GM21381 (cell line): Measurements from ENCODE around the gene P3H4.
"Not testable (repeated sequence)": the region's sequence is repeated elsewhere in the genome, so short reads cannot be mapped to it uniquely, and the experiment has no call there.

Source experiments
- ATAC-seq: cut with Tn5 transposase; IDR thresholded peaks from one replicate; pipeline ENCODE4 v1.9.1; 2021; ENCODE audit warnings: mild to moderate bottlenecking, moderate library complexity; ENCODE audit not compliant: unreplicated experiment

P3H4 gene, protein sequence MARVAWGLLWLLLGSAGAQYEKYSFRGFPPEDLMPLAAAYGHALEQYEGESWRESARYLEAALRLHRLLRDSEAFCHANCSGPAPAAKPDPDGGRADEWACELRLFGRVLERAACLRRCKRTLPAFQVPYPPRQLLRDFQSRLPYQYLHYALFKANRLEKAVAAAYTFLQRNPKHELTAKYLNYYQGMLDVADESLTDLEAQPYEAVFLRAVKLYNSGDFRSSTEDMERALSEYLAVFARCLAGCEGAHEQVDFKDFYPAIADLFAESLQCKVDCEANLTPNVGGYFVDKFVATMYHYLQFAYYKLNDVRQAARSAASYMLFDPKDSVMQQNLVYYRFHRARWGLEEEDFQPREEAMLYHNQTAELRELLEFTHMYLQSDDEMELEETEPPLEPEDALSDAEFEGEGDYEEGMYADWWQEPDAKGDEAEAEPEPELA

DNA sequence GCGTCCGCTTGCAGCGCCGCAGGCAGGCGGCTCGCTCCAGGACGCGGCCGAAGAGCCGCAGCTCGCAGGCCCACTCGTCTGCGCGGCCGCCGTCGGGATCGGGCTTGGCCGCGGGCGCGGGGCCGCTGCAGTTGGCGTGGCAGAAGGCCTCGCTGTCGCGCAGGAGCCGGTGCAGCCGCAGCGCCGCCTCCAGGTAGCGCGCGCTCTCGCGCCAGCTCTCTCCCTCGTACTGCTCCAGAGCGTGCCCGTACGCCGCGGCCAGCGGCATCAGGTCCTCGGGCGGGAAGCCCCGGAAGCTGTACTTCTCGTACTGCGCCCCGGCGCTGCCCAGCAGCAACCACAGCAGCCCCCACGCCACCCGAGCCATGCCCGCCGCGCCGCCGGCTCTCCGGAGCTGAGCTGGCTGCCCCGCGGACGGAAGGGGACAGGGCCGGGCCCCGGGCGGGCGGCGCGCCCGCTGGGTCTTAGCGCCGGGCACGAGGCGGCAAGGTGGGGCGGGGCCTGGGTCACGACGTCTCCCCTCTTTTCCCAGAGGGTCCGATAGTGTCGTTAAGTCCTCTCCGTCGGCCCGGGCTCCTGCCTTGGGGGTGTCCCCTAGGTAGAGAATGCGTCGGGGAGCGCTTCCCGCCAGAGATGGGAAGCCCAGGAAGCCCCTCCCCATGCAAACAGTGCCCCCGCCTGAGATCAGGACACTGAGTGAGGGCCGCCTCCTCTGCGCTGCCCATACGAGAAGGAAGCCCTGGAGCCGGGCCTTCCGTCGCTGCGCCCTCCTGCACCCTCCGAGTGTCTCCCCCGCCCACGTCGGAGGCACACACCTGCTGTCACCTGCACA lies at the start of gene P3H4:
Gene P3H4, minus strand, starts transcription at position 401 of the 832 bp plus-strand sequence. Its CDS starts 34 bp downstream, at position 367.
- ATAC-seq, result peak; percentile 77

DNA sequence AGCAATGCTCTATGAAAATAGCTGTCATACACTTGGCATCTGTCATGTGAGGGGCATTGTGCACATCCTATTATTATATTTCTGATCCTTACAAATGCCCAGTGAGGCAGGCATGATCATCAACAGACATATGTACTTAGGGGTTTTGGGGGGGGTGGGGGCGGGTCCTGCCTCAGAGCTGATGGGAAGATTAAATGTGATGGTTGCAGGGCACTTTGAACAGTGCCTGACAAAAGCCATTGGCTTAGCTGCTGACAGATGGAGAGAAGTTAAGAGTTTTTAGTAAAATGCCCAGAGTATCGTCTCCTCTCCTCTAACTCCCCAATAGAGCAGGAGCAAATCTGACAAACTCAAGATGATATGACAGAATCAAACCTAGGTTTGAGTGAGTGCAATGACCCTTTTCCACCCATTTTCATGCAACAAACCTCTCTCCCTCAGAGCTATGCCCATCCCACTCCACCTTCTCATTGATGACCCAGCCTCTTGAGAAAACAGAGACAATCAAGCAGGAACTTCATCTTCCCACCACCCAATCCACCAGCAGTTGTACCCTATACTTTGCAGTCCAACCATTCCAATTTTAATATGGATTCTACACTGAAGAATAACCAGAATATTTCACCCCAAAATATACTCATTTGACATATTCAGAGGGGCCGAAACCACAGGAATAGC lies 48.6 kb upstream of the P3H4 start:
- no peak for ATAC-seq

GRCh38 chr17:41851382-41851781 lies 39.6 kb upstream of the P3H4 start:
- not testable (repeated sequence) for ATAC-seq

DNA sequence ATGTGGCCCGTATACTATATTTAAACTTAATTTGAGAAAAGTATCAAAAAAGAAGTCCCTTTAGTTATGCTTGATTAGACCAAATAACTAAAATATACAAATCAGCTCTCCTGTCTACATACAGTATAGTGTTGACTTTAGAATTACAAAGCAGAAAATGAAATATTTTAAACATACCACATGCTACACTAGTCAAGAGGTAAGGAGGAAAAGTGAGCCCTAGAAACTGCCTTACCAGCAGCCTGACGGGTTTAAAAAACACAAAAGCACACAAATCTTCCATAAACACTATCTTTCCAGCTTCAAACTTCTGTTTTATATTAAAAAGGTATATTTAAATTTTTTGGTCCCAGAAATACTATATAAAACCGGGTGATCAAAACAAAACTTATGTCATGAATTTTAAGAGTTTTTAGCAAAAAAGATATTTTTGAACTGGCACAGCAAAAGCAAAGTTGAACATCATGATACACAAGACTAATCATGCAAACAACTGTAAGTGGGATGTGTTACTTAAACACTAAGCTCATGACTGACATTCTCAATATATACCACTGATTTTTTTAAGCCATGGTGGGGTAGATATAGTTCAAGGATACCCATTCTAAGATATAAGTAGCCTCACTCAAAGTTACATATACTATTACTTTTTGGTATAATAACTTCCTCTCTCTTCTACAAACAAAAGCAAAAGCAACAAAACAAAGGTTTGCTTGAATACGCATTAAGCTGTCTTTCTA lies 37.7 kb upstream of the P3H4 start:
- ATAC-seq, result no peak

DNA sequence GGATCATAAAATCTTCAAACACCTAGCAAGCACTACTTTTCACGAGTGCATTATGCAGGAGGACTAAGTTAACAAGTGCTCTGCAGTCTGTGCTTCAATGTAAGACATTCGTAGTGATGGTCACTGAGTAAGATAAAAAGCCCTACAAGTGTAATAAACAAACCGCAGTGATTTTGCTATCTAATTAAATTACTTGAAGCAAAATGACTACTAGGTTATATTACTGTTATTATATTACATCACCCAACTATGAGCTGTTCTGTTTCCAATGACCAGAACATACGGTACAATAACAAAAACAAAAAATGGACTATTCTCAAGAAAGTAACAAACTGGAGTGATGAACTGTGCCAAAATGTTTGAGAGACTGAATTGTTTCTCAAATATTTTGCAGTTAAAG lies 37.0 kb upstream of the P3H4 start:
- ATAC-seq, result no peak

DNA sequence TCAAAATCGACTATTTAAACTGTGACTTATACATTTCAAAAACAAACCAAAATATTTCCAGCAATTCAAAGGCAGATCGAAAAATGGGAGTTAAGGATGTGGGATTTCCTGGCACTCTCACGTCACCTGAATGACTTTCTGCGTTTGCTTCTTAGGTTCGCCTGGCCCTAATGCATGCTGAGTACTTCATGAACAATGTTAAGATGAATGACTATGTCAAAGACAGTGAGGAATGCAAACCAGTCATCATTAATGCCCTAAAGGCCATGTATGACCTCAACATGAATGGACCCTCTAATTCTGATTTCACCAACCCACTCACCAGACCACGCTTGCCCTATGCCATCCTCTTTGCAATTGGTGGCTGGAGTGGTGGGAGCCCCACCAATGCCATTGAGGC lies 33.2 kb upstream of the P3H4 start:
- ATAC-seq, result no peak

DNA sequence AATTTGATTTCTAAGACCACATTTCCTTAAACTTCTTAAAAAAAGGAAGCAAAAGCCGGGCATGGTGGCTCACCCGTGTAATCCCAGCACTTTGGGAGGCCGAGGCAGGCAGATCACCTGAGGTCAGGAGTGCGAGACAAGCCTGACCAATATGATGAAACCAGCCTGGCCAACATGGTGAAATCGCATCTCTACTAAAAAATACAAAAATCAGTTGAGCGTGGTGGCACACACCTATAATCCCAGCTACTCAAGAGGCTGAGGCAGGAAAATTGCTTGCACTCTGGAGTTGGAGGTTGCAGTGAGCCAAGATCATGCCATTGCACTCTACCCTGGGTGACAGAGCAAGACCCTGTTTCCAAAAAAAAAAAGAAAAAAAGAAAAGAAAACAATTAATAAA lies 29.0 kb upstream of the P3H4 start:
- ATAC-seq, result not testable (repeated sequence)

GRCh38 chr17:41839448-41839847 lies 27.7 kb upstream of the P3H4 start:
- not testable (repeated sequence) for ATAC-seq

GRCh38 chr17:41837761-41838538 lies 26.2 kb upstream of the P3H4 start, which contains the start of gene KLHL10:
Gene KLHL10 (plus strand): TSS chr17:41837825. CDS start chr17:41837933, 108 bp downstream.
- no peak for ATAC-seq

DNA sequence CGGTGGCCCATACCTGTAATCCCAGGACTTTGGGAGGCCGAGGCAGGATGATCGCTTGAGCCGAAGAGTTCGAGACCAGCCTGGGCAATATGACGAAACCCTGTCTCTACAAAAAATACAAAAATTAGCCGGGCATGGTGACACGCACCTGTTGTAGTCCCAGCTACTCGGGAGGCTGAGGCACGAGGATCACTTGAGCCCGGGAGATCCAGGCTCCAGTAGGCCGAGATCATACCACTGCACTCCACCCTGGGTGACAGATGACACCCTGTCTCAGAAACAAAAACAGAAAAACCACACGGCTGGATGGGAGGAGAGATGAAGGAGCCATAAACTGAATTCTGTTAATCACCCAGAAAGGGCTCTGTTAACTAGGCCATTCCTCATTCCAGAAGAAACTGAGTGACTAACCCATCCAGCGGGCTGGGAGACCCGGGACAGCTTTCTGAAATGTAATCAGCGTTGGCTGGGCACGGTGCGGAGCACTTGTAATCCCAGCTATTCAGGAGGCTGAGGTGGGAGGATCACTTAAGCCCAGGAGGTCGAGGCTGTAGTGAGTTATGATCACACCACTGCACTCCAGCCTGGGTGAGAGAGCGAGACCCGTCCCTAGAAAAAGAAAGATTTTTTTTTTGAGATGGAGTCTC lies 24.9 kb upstream of the P3H4 start:
- no peak for ATAC-seq

DNA sequence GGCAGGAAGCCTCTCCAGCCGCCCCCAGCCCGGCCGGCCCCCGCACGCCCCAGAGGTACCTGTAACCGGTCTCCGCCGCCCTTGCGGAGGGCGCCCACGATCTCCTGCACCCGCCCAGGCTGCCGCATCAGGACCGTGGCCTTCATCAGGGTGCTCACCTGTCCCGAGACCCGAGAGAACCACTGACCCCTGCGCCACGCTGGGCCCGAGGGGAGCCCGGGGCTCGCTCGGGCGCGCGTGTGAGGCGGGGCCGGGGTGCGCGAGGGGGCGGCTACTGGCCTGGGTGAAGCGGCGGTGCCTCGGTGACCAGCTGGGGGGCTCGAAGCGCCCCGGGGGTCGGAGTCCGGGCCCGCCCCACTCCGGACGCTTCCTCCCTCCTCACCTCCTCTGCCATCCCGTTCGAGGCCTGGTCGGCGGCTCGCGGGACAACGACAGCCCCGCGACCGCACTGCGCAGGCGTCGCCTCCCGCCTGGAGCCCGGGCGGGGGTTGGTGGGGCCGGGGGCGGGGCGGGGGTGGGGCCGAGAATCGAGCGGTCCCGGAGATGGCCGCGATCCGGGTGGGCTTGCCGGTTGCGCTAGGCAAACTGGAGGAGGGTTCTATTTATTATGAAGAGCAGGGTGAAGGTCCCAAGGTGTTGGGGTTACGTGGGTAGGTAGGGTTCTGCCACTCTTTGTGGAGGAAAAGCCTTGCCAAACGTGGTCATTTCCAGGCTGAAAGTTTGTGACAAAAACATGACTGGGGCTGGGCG lies 24.2 kb upstream of the P3H4 start, which contains the start of gene NT5C3B:
Gene NT5C3B, minus strand, starts transcription at position 433 of the 750 bp plus-strand sequence. Its CDS starts 39 bp downstream, at position 394.
- peak; percentile 81 for ATAC-seq

GRCh38 chr17:41835214-41835799 lies 23.6 kb upstream of the P3H4 start:
- ATAC-seq, result no peak

DNA sequence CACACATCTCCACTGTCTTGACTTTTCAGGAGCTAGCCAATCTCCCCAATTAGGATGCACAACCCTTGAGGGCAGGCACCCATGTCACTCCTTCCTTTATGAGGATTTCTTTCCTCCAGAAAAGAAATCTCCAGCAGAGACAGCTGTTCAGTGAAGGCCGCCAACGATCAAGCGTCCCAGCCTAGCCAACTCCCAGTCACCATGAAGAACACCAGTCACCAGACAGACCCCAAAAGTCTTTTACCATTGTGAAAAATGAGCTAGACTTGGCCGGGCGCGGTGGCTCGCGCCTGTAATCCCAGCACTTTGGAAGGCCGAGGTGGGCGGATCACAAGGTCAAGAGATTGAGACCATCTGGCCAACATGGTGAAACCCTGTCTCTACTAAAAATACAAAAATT lies 18.2 kb upstream of the P3H4 start:
- not testable (repeated sequence) for ATAC-seq

GRCh38 chr17:41825175-41825845 lies 13.6 kb upstream of the P3H4 start:
- ATAC-seq, result no peak

- no peak for ATAC-seq
Observed at GRCh38 chr17:41824086-41824485, 12.3 kb upstream of the P3H4 start.

GRCh38 chr17:41823580-41823979 lies 11.8 kb upstream of the P3H4 start:
- no peak for ATAC-seq

DNA sequence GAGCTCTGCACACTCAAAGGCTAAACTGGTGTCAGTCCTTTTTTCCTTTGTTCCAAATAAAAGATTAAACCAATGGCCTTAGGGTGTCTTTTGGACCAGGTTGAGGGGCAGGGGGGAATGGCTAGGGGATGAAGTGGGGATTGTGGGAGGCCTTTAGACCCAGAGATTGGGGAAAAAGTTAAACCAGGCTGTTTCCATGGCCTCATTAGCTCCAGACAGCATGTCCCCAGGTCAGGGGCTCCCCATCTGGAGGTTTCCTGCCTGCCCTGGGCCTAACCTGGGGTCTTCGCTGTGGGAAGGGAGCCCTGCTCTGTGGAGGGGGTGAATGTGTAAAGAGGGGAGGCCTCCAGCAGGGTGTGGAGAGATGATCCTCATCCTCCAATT lies 11.4 kb upstream of the P3H4 start:
- no peak for ATAC-seq
